IMR-90 (cell line): ENCODE data around the gene CREG2.

ENCODE experiments used
- NFE2L2 ChIP-seq: fragments of 150-350 bp; IDR thresholded peaks from 2 replicates; pipeline ENCODE4 v1.6.1; 2016; ENCODE audit warnings: low read depth, mild to moderate bottlenecking, low read length
- POLR2A ChIP-seq: IDR thresholded peaks from 2 replicates; pipeline ENCODE4 v1.6.1; 2012; ENCODE audit warnings: mild to moderate bottlenecking, low read depth, low read length
- RFX5 ChIP-seq: IDR thresholded peaks from 2 replicates; pipeline ENCODE4 v1.8.0; 2012; ENCODE audit warnings: low read depth, mild to moderate bottlenecking, low read length, moderate library complexity
- TF ChIP-seq, protein P1 (sequence below): conservative IDR thresholded peaks from 2 replicates; pipeline ENCODE4 v1.5.1; 2012; ENCODE audit warnings: mild to moderate bottlenecking, low read depth, low read length, improper control_type of control experiment
- TF ChIP-seq, protein P2 (sequence below): fragments of 150-350 bp; IDR thresholded peaks from 2 replicates; pipeline ENCODE4 v1.6.1; 2017; ENCODE audit warnings: mild to moderate bottlenecking, antibody characterized with exemption, low read length, low read depth

DNA sequence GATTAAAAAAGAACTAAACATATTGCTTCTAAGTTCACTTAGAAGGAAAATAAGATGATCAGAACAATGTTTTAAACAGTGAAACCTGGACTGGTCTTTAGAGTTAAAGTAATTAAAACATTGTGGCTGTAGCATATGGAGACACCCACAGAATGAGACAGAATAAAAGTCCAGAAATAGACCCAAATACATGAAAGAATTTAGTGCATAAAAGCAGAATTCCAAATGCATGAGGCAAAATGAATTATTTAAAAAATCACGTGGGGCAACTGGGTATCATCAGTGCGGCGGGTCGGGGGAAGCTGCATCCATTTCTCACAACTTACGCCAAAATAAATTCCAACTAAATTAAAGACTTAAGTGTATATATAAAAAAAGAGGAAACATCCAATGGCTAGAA is 90.9 kb downstream of the CREG2 start:
- TF ChIP-seq, protein P1, sequence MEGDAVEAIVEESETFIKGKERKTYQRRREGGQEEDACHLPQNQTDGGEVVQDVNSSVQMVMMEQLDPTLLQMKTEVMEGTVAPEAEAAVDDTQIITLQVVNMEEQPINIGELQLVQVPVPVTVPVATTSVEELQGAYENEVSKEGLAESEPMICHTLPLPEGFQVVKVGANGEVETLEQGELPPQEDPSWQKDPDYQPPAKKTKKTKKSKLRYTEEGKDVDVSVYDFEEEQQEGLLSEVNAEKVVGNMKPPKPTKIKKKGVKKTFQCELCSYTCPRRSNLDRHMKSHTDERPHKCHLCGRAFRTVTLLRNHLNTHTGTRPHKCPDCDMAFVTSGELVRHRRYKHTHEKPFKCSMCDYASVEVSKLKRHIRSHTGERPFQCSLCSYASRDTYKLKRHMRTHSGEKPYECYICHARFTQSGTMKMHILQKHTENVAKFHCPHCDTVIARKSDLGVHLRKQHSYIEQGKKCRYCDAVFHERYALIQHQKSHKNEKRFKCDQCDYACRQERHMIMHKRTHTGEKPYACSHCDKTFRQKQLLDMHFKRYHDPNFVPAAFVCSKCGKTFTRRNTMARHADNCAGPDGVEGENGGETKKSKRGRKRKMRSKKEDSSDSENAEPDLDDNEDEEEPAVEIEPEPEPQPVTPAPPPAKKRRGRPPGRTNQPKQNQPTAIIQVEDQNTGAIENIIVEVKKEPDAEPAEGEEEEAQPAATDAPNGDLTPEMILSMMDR: no peak
- TF ChIP-seq, protein P2, sequence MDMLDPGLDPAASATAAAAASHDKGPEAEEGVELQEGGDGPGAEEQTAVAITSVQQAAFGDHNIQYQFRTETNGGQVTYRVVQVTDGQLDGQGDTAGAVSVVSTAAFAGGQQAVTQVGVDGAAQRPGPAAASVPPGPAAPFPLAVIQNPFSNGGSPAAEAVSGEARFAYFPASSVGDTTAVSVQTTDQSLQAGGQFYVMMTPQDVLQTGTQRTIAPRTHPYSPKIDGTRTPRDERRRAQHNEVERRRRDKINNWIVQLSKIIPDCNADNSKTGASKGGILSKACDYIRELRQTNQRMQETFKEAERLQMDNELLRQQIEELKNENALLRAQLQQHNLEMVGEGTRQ: peak; percentile 72; the same call in 1 of the 2 replicates
- TF ChIP-seq RFX5: no peak
- no peak for TF ChIP-seq NFE2L2
- TF ChIP-seq POLR2A: no peak
